ENCODE measurements around the gene DUOX1. TPM values are rescaled to one million over a fixed set of nuclear protein-coding genes. Genes with fewer than 3 reads are reported as not detected.

DUOX1 gene
- total RNA-seq, 3 donors from 2014 or later (not counting 1 experiment from before 2014, with no cell fraction given), result 0.20 TPM; not detected in 2

- WGBS (ENCODE audit: insufficient coverage), result 3% methylated on average over 42 of the region's 42 CpGs
- intact Hi-C loops (cut with micrococcal nuclease), result no loop called here
- Mint-ChIP-seq H3K27ac (no peak within 1 kb of the TSS), H3K9me3 (no peaks in the 10 kb centered on the region), H3K36me3 (no peaks in the 10 kb centered on the region), H3K27me3 (ENCODE audit: low read depth in 2 of 2) (peaks cover 78 to 79% of the 10 kb centered on the region in 2 donors), H3K4me1 (peaks cover 14 to 29% of the 10 kb centered on the region in 2 donors), H3K4me3 (no peak within 1 kb of the TSS)
- Histone ChIP-seq H3K27me3 (ENCODE audit: control insufficient read depth, insufficient read depth, low read length) (peaks cover 66% of the 10 kb centered on the region), H3K4me3 (ENCODE audit: low read length) (no peak within 1 kb of the TSS), H3K9me3 (ENCODE audit: control insufficient read depth, insufficient read depth, low read length) (no peaks in the 10 kb centered on the region), H3K36me3 (ENCODE audit: control insufficient read depth, insufficient read depth, low read length) (no peaks in the 10 kb centered on the region), H3K4me1 (ENCODE audit: control insufficient read depth, insufficient read depth, low read length) (peaks cover 31% of the 10 kb centered on the region), H3K27ac (ENCODE audit: low read length) (no peak within 1 kb of the TSS)
- DNase-seq, result no peak
- ATAC-seq, result no peak
- no peak for TF ChIP-seq CTCF (IDR thresholded peaks at IDR 0.05)
These were observed 15.6 kb upstream of the DUOX1 start, which contains the start of the genes DUOX2 and DUOXA2 for GRCh38 chr15:45114076-45114750. Gene DUOX2, minus strand, starts transcription at chr15:45114172. Its CDS starts 761 bp downstream, at chr15:45113411. Gene DUOXA2, plus strand, starts transcription at chr15:45114326. Its CDS starts 280 bp downstream, at chr15:45114606.

GRCh38 chr15:45114751-45115085 lies 15.1 kb upstream of the DUOX1 start:
- H3K4me3 Mint-ChIP-seq, result no peak overlapping the region

DNA sequence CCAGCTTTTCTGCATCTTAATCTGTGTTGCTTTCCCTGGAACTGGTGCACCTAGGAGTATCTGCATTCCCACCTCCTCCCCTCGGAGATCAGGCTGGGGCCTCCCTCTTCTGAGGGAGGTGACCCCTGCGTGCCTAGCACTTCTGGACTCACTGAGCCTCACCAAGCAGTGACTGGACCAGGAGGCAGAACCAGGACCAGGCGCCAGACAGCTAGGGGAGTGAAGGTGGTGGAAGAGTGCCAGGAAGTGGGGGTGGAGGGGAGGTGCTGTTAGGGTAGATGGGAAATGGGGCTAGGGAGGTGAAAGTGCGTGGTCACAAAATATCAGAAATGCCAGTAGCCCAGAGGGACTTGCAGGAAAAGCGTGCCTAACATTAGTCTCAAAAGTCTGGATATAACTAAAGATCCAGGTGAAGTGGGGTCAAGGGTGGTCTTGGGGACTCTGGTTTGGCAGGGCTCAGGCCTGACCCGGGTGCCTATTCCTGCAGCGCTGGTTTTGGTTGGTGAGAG lies 14.4 kb upstream of the DUOX1 start:
- no peak for TF ChIP-seq CTCF (IDR thresholded peaks at IDR 0.05)
- Histone ChIP-seq H3K4me1 (ENCODE audit: control insufficient read depth, insufficient read depth, low read length) (peaks cover 31% of the 10 kb centered on the region), H3K9me3 (ENCODE audit: control insufficient read depth, insufficient read depth, low read length) (no peaks in the 10 kb centered on the region), H3K36me3 (ENCODE audit: control insufficient read depth, insufficient read depth, low read length) (no peaks in the 10 kb centered on the region), H3K27ac (ENCODE audit: low read length) (no peak overlapping the region), H3K27me3 (ENCODE audit: control insufficient read depth, insufficient read depth, low read length) (peaks cover 62% of the 10 kb centered on the region), H3K4me3 (ENCODE audit: low read length) (no peak overlapping the region)
- intact Hi-C loops (cut with micrococcal nuclease), result no loop called here
- Mint-ChIP-seq H3K9me3 (no peaks in the 10 kb centered on the region), H3K36me3 (no peaks in the 10 kb centered on the region), H3K4me1 (peaks cover 14 to 29% of the 10 kb centered on the region in 2 donors), H3K4me3 (no peak overlapping the region), H3K27ac (no peak overlapping the region), H3K27me3 (ENCODE audit: low read depth in 2 of 2) (peaks cover 67 to 70% of the 10 kb centered on the region in 2 donors)
- 60% methylated on average over 7 of the region's 7 CpGs for WGBS (ENCODE audit: insufficient coverage)
- ATAC-seq (no peak), DNase-seq (no peak)

More at GRCh38 chr15:45114751-45115085, 15.1 kb upstream of the DUOX1 start:
- H3K27me3 Mint-ChIP-seq (ENCODE audit: low read depth in 2 of 2), result peaks cover 73 to 76% of the 10 kb centered on the region in 2 donors
- H3K9me3 Mint-ChIP-seq, result no peaks in the 10 kb centered on the region
- H3K27ac Mint-ChIP-seq, result no peak overlapping the region
- peaks cover 66% of the 10 kb centered on the region for H3K27me3 ChIP-seq (ENCODE audit: control insufficient read depth, insufficient read depth, low read length)
- no peak for TF ChIP-seq CTCF (IDR thresholded peaks at IDR 0.05)
- intact Hi-C loops (cut with micrococcal nuclease), result no loop called here
- H3K4me1 ChIP-seq (ENCODE audit: control insufficient read depth, insufficient read depth, low read length), result peaks cover 31% of the 10 kb centered on the region
- H3K36me3 Mint-ChIP-seq, result no peaks in the 10 kb centered on the region
- no peak for DNase-seq
- no peak overlapping the region for H3K4me3 ChIP-seq (ENCODE audit: low read length)
- no peak overlapping the region for H3K27ac ChIP-seq (ENCODE audit: low read length)
- 7% methylated on average over 2 of the region's 2 CpGs for WGBS (ENCODE audit: insufficient coverage)
- no peaks in the 10 kb centered on the region for H3K9me3 ChIP-seq (ENCODE audit: control insufficient read depth, insufficient read depth, low read length)
- no peak for ATAC-seq
- no peaks in the 10 kb centered on the region for H3K36me3 ChIP-seq (ENCODE audit: control insufficient read depth, insufficient read depth, low read length)
- peaks cover 14 to 29% of the 10 kb centered on the region in 2 donors for H3K4me1 Mint-ChIP-seq

Data from natural killer cell (primary cell).